NCI-H1105 treated with DMSO at 0.1 percent for 48 hours (cell line): ENCODE results near the gene HOXA13.

Experiments
- DNase-seq: peaks from one replicate; lab custom pipeline; 2025; lab: John Stamatoyannopoulos, UW

HOXA13 gene

DNA sequence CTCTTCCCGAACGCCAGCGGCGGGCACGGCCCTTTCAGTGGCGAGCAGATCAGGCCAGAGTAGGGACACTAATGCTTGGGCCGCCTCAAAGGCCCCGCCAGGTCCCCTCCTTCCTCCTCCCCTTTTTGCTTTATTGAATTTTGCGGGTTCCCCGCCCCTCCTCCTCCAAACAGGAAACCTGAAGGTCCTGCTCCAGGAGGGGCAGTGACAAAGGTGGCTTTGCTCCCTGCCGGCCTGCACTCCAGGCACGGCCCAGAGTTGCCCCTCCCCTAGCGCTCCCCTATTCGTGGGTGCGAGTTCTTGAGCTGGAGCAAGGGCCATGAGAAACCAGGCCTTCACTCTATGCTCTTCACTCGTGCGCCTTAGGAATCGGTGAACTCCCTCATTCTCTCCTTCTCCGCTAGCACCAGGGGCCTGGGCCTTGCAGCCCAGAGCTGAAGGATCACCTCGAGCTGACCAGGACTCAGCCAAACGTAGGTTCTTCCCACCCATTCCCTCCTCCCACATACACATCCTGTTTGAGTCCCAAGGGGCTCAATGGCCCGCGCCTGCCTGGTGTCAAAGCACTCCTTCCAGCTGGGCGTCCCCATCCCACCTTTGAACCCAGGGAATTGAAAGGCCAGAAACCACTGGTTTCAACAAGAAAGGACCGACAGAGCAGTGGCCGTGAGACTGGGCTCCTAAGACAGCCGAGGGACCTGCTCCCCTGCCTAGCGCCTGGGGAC is 51.7 kb downstream of the HOXA13 start:
- DNase-seq: peak; percentile 63

DNA sequence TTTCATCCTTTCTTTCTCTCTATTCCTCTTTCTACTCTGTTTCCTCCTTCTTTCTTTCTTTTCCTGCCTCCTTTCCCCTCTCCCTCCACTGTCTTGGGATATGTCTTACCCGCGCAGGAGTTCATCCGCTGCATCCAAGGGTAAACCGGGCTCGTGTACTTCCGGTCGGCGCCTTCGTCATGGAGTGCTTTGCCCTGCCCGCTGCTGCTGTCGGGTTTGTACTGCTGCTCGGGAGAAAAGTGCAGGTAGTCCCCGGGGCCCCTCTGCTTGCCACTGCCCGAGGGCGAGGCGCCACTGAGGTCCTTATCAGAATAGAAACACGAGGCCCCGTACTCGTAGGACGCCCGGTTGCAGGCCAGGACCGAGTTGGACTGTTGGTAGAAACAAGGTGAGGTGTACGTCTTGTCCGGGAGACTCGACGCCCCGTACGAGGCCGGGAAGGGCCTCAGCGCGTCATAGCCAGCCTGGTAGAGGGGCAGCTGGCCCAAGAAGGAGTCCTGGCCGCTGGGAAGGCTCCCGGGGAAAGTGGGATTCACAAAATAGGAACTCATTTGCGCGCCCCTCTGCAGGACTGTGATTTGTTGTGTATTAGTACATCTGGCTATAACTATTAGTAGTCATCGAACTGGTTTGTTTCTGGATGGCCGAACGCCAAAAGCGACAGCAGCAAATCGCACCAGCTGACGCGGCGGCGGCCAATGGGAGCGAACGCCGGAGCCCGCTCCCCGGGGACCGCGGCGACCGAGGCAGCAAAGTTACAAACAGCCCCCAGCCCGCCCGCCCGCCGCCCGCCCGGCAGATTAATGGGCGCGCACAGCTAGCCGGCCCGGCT is 52.5 kb downstream of the HOXA13 start, which contains the start of gene HOXA6:
TSS of gene HOXA6 (minus strand) at position 576 of the 832 bp plus-strand sequence. CDS start at position 551, 25 bp downstream.
- DNase-seq: peak; percentile 79

DNA sequence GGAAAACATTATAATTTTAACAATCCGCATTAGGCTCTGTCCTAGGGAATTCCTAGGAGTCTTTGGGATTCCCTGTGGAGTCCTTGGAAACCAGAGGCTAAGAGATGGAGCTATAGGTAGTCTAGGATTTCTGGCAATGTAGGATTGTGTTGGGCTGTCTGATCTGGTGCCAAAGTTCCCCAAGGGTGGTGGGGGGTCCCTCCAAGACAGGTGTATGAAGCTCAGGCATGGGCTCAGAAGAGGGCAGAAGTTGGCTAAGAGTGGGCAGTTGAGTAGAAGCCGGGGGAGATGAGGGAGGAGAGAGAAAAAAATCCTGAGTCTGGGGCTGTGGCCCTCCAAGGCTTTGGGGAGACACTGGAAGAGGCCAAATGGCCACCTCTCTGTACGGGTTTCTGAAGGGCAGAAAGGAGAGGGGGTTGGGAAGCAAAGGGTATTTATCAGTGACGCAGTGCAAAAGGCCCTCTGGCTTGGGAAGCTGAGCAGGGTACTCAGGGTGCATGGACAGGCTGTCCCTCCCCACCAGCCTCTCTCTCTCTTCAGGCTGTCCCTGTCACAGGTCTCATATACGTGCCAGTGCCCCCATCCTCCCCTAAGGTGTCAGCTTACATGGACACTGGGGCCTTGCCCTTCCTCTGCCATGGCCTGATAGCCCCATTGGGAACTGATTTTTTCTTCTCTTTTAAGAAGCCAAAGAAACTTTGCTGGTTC is 53.2 kb downstream of the HOXA13 start:
- DNase-seq: no peak

DNA sequence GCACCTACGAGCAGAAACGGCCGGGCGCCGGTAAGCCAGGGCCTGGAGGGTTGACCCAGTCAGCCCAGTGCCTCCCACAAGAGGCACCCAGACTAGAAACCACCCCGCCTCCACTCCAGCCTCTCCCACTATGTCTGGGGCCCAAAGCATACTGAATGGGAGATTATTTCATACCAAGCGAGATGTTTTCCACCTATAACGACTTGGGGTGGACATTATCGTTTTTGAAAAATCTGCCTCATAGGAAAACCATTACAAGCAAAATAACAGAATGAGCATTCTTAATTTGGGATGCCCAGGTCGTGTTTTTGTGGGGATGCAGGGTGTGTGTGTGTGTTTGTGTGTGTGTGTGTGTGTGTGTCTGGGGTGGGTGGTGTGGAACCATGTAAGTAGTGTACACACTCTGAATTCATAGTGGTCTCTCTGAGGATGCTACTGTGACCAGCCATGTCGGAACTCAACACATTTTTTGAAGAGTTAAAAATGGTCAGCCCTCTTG is 53.9 kb downstream of the HOXA13 start:
- DNase-seq: no peak

DNA sequence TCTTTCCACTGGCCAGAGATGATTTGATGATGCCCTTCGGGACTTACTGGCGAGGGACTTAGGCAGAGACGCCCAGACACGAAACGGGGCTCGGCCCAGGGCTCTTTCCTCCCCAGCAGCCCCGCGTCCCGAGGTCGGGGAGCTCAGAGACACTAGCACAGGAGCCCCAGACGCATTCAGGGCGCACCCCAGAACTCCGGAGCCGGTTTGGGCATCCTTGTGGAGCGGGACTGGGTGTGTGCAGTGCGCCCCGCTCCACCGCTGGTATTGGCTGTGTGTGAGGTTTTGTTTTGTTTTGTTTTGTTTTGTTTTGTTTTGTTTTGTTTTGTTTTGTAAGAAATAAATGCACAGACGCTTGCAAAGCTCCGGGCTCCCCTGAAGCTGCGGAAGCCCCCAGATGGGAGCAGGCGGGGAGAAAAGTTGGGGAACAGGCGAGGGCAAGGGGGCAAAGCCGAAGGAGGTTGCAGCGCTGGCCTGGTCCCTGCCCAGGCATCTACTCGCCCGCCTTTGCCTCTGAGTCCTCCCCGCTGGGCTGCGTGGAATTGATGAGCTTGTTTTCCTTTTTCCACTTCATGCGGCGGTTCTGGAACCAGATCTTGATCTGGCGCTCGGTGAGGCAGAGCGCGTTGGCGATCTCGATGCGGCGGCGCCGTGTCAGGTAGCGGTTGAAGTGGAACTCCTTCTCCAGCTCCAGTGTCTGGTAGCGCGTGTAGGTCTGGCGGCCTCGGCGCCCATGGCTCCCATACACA is 54.6 kb downstream of the HOXA13 start:
- no peak for DNase-seq

DNA sequence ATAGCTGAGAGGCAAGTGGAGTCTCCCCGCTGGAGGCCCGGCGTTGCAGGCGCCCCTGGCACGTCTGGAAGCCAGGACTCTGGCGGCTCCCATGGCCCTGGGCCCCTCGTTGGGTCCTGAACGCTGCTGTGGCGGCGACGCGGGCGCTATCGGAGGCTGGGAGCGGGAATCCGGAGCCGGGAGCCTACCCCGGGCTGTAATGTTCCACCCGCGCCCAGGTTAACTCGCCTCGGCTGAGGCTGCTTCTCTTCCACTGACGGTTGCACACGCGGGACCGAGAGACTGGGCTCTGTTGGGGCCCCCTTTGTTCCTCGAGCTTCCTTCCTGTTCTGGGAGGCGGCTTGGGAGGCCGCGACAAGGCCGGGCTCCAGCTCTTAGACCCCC is 55.1 kb downstream of the HOXA13 start:
- no peak for DNase-seq
